Measurements from ENCODE around the gene CBY3.
"Not testable (repeated sequence)": the region's sequence is repeated elsewhere in the genome, so short reads cannot be mapped to it uniquely, and the experiment has no call there.

CBY3 gene

GRCh38 chr5:179678223-179679013 lies 2.4 kb downstream of the CBY3 start:
- in situ Hi-C loops (cut with MboI; ENCODE audit: low sequenced_read_pairs) = no loop called here

- in situ Hi-C loops (cut with MboI; ENCODE audit: low sequenced_read_pairs) = loop anchor here (10.0 kb wide), 1 partner anchor 64 kb away; no protein-coding TSS in a partner anchor
These were observed 12.4 kb downstream of the CBY3 start for GRCh38 chr5:179668391-179668790.

GRCh38 chr5:179661647-179662046 lies 19.2 kb downstream of the CBY3 start:
- in situ Hi-C loops (cut with MboI; ENCODE audit: low sequenced_read_pairs) = loop anchor here (10.0 kb wide), 1 partner anchor 57 kb away; no protein-coding TSS in a partner anchor

- in situ Hi-C loops (cut with MboI; ENCODE audit: low sequenced_read_pairs) = not testable (repeated sequence)
These were observed 22.5 kb downstream of the CBY3 start for GRCh38 chr5:179658179-179658856.

DNA sequence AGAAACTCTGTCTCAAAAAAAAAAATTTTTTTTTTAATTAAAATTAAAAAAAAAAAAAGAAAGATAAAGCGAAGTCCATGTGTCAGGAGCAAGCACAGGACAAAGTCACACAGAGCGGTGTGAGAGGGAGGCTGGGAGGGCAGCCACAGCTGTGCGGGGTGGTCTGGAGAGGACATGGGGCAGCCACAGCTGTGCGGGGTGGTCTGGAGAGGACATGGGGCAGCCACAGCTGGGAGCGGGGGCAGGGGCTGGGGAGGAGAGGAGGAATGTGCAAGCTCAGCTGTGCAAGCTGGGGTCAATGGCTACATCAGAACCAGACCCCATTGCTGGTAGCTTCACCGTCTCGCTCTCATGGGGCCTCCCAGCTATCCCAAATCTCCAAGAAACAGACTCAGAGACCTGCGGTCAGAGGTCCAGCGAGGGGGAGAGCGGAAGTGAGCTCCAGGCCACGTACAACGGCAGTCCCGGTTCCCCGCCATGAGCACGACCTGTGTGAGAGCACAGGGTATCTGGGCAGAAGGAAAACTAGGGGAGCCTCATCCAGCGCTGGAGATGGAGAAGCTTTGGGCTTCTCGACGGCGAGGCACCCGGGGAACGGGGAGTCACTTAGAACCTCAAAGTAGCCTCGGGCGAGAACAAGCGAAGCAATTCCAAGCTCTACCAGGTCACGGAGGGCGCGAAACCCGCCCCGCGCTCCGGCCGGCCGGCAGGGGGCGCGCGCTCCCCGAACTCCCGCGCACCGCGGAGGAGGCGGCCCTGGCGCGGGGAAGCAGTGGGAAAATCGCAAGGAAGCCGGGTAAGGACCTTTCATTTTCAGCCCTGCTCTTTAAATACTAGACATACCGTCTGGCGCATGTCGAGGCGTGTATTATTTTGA lies 23.3 kb downstream of the CBY3 start:
- in situ Hi-C loops (cut with MboI; ENCODE audit: low sequenced_read_pairs) = not testable (repeated sequence)

- in situ Hi-C loops (cut with MboI; ENCODE audit: low sequenced_read_pairs) = not testable (repeated sequence)
These were observed 27.7 kb downstream of the CBY3 start for GRCh38 chr5:179653135-179653534.

- in situ Hi-C loops (cut with MboI; ENCODE audit: low sequenced_read_pairs) = not testable (repeated sequence)
These were observed 30.6 kb downstream of the CBY3 start for GRCh38 chr5:179650245-179650644.

DNA sequence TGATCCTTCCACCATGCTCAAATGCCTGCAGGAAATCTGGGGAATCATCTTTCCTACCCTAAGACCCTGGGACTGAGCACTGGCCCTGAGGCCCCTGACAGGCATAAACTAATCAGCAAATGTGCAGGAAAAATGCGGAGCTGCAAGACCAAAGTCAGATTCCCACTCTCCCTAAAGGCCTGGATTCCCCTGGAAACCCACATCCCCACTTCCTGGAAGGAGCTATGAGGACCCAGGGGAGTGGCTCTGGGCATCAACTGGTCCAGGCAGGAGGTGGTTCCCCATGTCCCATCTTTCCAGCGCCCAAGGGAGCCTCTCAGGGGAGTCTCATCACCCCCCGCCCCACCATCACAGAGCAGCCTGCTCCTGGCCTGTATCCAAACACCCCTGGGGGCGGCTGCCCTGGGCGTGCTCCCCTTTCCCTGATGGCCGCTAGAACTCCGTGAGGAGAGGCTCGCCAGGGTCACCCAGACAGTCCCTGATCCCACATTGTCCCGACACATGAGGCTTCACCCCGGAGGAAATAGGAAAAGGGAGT lies 31.6 kb downstream of the CBY3 start:
- in situ Hi-C loops (cut with MboI; ENCODE audit: low sequenced_read_pairs) = not testable (repeated sequence)

GRCh38 chr5:179648410-179648809 lies 32.4 kb downstream of the CBY3 start:
- in situ Hi-C loops (cut with MboI; ENCODE audit: low sequenced_read_pairs) = no loop called here

GRCh38 chr5:179644766-179645165 lies 36.1 kb downstream of the CBY3 start:
- in situ Hi-C loops (cut with MboI; ENCODE audit: low sequenced_read_pairs) = not testable (repeated sequence)

DNA sequence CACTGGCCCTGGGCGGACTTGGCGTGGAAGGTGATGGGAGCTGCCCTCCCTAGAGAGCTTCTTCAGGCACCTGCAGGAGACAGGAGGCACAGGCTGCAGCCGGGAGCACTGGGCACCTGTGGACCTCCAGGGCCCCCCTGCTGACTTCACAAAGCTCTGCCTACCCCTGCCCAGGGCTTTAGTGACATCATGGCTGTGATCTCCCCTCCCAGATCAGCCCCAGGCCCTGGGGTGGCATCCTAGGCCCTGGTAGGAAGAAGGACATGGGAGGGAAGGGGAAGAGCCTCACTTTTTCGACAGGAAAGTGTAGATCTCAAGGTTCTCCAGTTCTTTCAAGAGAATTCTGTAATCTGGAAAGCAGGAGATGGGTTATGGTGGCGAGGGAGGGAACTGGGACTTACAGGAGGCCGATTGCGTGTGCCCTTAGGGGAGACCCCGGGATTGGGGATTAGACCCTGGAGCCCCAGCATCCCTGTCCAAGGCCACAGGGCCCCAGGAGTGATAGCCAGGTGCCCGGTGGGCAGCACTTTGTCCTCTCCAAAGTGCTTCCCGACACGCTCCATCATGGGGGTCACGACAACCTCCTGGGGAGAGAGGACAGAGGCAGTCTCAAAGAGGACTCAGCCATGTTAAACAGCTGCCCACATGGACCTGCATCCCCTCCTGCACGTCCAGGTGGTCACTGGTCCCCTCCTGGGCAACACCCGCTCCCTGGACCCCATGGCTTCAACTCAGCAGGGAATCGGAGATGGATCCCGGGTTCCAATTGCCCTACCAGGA lies 37.5 kb downstream of the CBY3 start:
- in situ Hi-C loops (cut with MboI; ENCODE audit: low sequenced_read_pairs) = not testable (repeated sequence)

DNA sequence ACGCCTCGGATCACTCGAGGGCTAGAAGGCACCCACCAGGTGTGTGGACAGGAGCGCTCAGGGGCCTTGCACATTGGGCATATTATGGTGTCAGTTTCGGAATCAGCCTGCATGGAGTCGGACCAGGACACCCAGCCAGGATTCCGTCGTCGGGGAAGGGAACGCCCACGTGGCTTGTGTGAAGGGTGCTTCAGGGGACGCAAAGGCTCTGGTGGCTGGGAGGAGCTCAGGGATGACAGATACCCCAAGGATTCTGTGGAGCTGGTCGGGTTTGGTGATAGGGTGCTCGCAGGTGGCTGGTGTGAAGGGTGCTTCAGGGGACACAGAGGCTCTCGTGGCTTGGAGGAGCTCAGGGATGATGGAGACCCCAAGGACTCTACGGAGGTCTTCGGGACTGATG lies 38.2 kb downstream of the CBY3 start:
- in situ Hi-C loops (cut with MboI; ENCODE audit: low sequenced_read_pairs) = not testable (repeated sequence)

GRCh38 chr5:179641745-179642144 lies 39.1 kb downstream of the CBY3 start:
- in situ Hi-C loops (cut with MboI; ENCODE audit: low sequenced_read_pairs) = not testable (repeated sequence)

DNA sequence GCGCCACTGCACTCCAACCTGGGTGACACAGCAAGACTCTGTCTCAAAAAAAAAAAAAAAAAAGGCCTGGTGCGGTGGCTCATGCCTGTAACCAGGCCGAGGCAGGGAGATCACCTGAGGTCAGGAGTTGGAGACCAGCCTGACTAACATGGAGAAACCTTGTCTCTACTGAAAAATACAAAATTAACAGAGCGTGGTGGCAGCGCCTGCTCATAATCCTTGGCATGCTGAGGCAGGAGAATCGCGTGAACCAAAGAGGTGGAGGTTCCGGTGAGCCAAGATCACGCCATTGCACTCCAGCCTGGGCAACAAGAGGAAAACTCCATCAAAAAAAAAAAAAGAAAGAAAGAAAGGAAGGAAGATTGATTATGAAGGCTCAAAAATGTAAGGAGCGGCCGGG lies 41.5 kb downstream of the CBY3 start:
- in situ Hi-C loops (cut with MboI; ENCODE audit: low sequenced_read_pairs) = not testable (repeated sequence)

- in situ Hi-C loops (cut with MboI; ENCODE audit: low sequenced_read_pairs) = not testable (repeated sequence)
These were observed 46.3 kb downstream of the CBY3 start for GRCh38 chr5:179634370-179635172.

GRCh38 chr5:179633501-179634369 lies 47.1 kb downstream of the CBY3 start:
- in situ Hi-C loops (cut with MboI; ENCODE audit: low sequenced_read_pairs) = not testable (repeated sequence)

Data from HL-60/S4 treated with retinoic acid at 250 ng/mL for 4 days and 3 days (cell line).